CD4-positive, CD25-positive, alpha-beta regulatory T cell (primary cell): ENCODE data around the gene SCGB1D1. TPM values are rescaled to one million over a fixed set of nuclear protein-coding genes. Genes with fewer than 3 reads are reported as not detected.

Experiments
- ATAC-seq, 2 donors: fragments of 150-1000 bp; cut with Tn5 transposase; one replicate each; pipeline ENCODE4 v1.10.0; 2021; ENCODE audit warnings: low read depth in 2 of 2, moderate number of reproducible peaks in 2 of 2, moderate library complexity in 1 of 2
- DNase-seq, 3 donors: peaks; one replicate each; pipeline versions ENCODE4 v3.0.0 to v3.0.0-alpha.2; 2012 to 2022; ENCODE audit warnings: mixed read lengths in 1 of 3
- H3K27ac ChIP-seq: one replicate; pipeline ENCODE4 v1.7.0; 2013; ENCODE audit warnings: mild to moderate bottlenecking, low read length; ENCODE audit not compliant: insufficient read depth, poor library complexity, severe bottlenecking
- H3K27me3 ChIP-seq: one replicate; pipeline ENCODE4 v1.7.0; 2013; ENCODE audit warnings: low read length; ENCODE audit not compliant: control insufficient read depth, insufficient read depth
- H3K36me3 ChIP-seq: one replicate; pipeline ENCODE4 v1.7.0; 2013; ENCODE audit warnings: mild to moderate bottlenecking, low read length, moderate library complexity; ENCODE audit not compliant: control insufficient read depth, insufficient read depth
- H3K4me1 ChIP-seq: 2 replicates; pipeline ENCODE4 v1.7.0; 2013; ENCODE audit warnings: mild to moderate bottlenecking, low read length; ENCODE audit not compliant: insufficient read depth, control insufficient read depth, poor library complexity, severe bottlenecking
- H3K4me3 ChIP-seq: one replicate; pipeline ENCODE4 v1.7.0; 2013; ENCODE audit warnings: low read depth, mild to moderate bottlenecking, low read length, moderate library complexity
- H3K9me3 ChIP-seq, 2 experiments: 1 replicate in 1 of 2; 2 replicates in 1 of 2; pipeline ENCODE4 v1.7.0; 2013; ENCODE audit warnings: low read length in 2 of 2, mild to moderate bottlenecking in 1 of 2, moderate library complexity in 1 of 2; ENCODE audit not compliant: control insufficient read depth in 2 of 2
- H3K27ac Mint-ChIP-seq, 3 donors: one replicate each; pipeline ENCODE4 v1.8.0; 2020 to 2022; ENCODE audit warnings: mild to moderate bottlenecking in 3 of 3, mixed read lengths in 3 of 3, moderate library complexity in 2 of 3
- H3K27me3 Mint-ChIP-seq: one replicate; pipeline ENCODE4 v1.8.0; 2022; ENCODE audit warnings: mild to moderate bottlenecking, mixed read lengths
- H3K36me3 Mint-ChIP-seq: one replicate; pipeline ENCODE4 v1.8.0; 2020; ENCODE audit warnings: mixed read lengths
- H3K4me1 Mint-ChIP-seq, 4 donors: one replicate each; pipeline ENCODE4 v1.8.0; 2020 to 2022; ENCODE audit warnings: mixed read lengths in 4 of 4, mild to moderate bottlenecking in 1 of 4
- H3K4me3 Mint-ChIP-seq, 4 donors: one replicate each; pipeline ENCODE4 v1.8.0; 2020 to 2022; ENCODE audit warnings: mild to moderate bottlenecking in 4 of 4, mixed read lengths in 4 of 4, moderate library complexity in 3 of 4
- H3K9me3 Mint-ChIP-seq, 7 donors: one replicate each; pipeline ENCODE4 v1.8.0; 2020 to 2022; ENCODE audit warnings: mixed read lengths in 7 of 7, mild to moderate bottlenecking in 3 of 7, moderate library complexity in 2 of 7
- polyA plus RNA-seq, 4 donors: library from polyadenylated mRNA; unstranded; fragments of 300-500 nt; fragmentation: Illumina TruSeq; gene quantifications; one replicate each; pipeline ENCODE4 v1.2.3, GENCODE V29; 2021
- total RNA-seq: library from RNA; stranded (reverse); gene quantifications from one replicate; pipeline ENCODE4 v1.2.3, GENCODE V29; 2022

Gene SCGB1D1
- total and polyA plus RNA-seq, 5 donors from 2014 or later: not detected

- DNase-seq (no peak), ATAC-seq (no peak)
- Mint-ChIP-seq H3K9me3 (no peaks in the 10 kb centered on the region), H3K4me1 (peaks cover 0 to 4% (median 0%) of the 10 kb centered on the region in 4 donors), H3K27me3 (no peaks in the 10 kb centered on the region), H3K36me3 (peaks cover 42% of the 10 kb centered on the region), H3K27ac (peak overlapping the region in 1 of 3 donors; percentile 71), H3K4me3 (no peak overlapping the region)
- Histone ChIP-seq H3K27me3 (no peaks in the 10 kb centered on the region), H3K4me3 (no peak overlapping the region), H3K36me3 (peaks cover 63% of the 10 kb centered on the region), H3K4me1 (no peaks in the 10 kb centered on the region), H3K9me3 (no peaks in the 10 kb centered on the region), H3K27ac (no peak overlapping the region)
Measured at GRCh38 chr11:62145261-62145871, 44.6 kb upstream of the SCGB1D1 start.

GRCh38 chr11:62146476-62147200, 43.4 kb upstream of the SCGB1D1 start:
- Histone ChIP-seq H3K27me3 (no peaks in the 10 kb centered on the region), H3K27ac (no peak overlapping the region), H3K4me3 (no peak overlapping the region), H3K4me1 (no peaks in the 10 kb centered on the region), H3K9me3 (no peaks in the 10 kb centered on the region), H3K36me3 (peaks cover 65% of the 10 kb centered on the region)
- H3K4me3 Mint-ChIP-seq: no peak overlapping the region
- H3K27ac Mint-ChIP-seq: peak overlapping the region in 1 of 3 donors; percentile 49
- no peaks in the 10 kb centered on the region for H3K9me3 Mint-ChIP-seq
- ATAC-seq (no peak), DNase-seq (no peak)
- H3K4me1 Mint-ChIP-seq: peaks cover 0 to 4% (median 0%) of the 10 kb centered on the region in 4 donors
- peaks cover 53% of the 10 kb centered on the region for H3K36me3 Mint-ChIP-seq
- no peaks in the 10 kb centered on the region for H3K27me3 Mint-ChIP-seq

- Histone ChIP-seq H3K9me3 (no peaks in the 10 kb centered on the region), H3K36me3 (peaks cover 63% of the 10 kb centered on the region), H3K27ac (no peak overlapping the region), H3K4me3 (no peak overlapping the region), H3K4me1 (no peaks in the 10 kb centered on the region), H3K27me3 (no peaks in the 10 kb centered on the region)
- Mint-ChIP-seq H3K27me3 (no peaks in the 10 kb centered on the region), H3K36me3 (peaks cover 58% of the 10 kb centered on the region), H3K4me1 (peaks cover 0 to 4% (median 0%) of the 10 kb centered on the region in 4 donors), H3K27ac (no peak overlapping the region), H3K9me3 (no peaks in the 10 kb centered on the region), H3K4me3 (no peak overlapping the region)
- DNase-seq (no peak), ATAC-seq (no peak)
Measured at GRCh38 chr11:62147545-62147944, 42.5 kb upstream of the SCGB1D1 start.

- no peak overlapping the region for H3K4me3 ChIP-seq
- no peak for ATAC-seq
- peaks cover 63% of the 10 kb centered on the region for H3K36me3 Mint-ChIP-seq
- H3K9me3 ChIP-seq: no peaks in the 10 kb centered on the region
- no peaks in the 10 kb centered on the region for H3K27me3 ChIP-seq
- DNase-seq: no peak
- no peak overlapping the region for H3K27ac ChIP-seq
- H3K36me3 ChIP-seq: peaks cover 66% of the 10 kb centered on the region
- no peak overlapping the region for H3K27ac Mint-ChIP-seq
- no peaks in the 10 kb centered on the region for H3K4me1 Mint-ChIP-seq
- H3K27me3 Mint-ChIP-seq: no peaks in the 10 kb centered on the region
- H3K4me1 ChIP-seq: no peaks in the 10 kb centered on the region
- H3K9me3 Mint-ChIP-seq: no peaks in the 10 kb centered on the region
- H3K4me3 Mint-ChIP-seq: no peak overlapping the region
Measured at GRCh38 chr11:62148271-62148980, 41.6 kb upstream of the SCGB1D1 start.

GRCh38 chr11:62149986-62150886, 39.8 kb upstream of the SCGB1D1 start:
- Mint-ChIP-seq H3K27ac (peak overlapping the region in 1 of 3 donors; percentile 55), H3K4me3 (no peak overlapping the region)

GRCh38 chr11:62150887-62151736, 38.9 kb upstream of the SCGB1D1 start:
- H3K4me3 Mint-ChIP-seq: no peak overlapping the region
- Histone ChIP-seq H3K9me3 (no peaks in the 10 kb centered on the region), H3K4me1 (no peaks in the 10 kb centered on the region), H3K27ac (no peak overlapping the region), H3K36me3 (peaks cover 56% of the 10 kb centered on the region), H3K27me3 (no peaks in the 10 kb centered on the region), H3K4me3 (no peak overlapping the region)
- no peaks in the 10 kb centered on the region for H3K9me3 Mint-ChIP-seq
- DNase-seq (no peak), ATAC-seq (no peak)
- H3K27me3 Mint-ChIP-seq: no peaks in the 10 kb centered on the region
- no peaks in the 10 kb centered on the region for H3K4me1 Mint-ChIP-seq
- no peak overlapping the region for H3K27ac Mint-ChIP-seq
- H3K36me3 Mint-ChIP-seq: peaks cover 49% of the 10 kb centered on the region

More at GRCh38 chr11:62149986-62150886, 39.8 kb upstream of the SCGB1D1 start:
- Histone ChIP-seq H3K27me3 (no peaks in the 10 kb centered on the region), H3K36me3 (peaks cover 62% of the 10 kb centered on the region), H3K4me3 (no peak overlapping the region), H3K27ac (no peak overlapping the region), H3K9me3 (no peaks in the 10 kb centered on the region), H3K4me1 (no peaks in the 10 kb centered on the region)
- H3K9me3 Mint-ChIP-seq: no peaks in the 10 kb centered on the region
- H3K27me3 Mint-ChIP-seq: no peaks in the 10 kb centered on the region
- no peaks in the 10 kb centered on the region for H3K4me1 Mint-ChIP-seq
- no peak for ATAC-seq
- peaks cover 54% of the 10 kb centered on the region for H3K36me3 Mint-ChIP-seq
- no peak for DNase-seq

GRCh38 chr11:62151737-62152102, 38.3 kb upstream of the SCGB1D1 start:
- Histone ChIP-seq H3K4me3 (no peak overlapping the region), H3K4me1 (no peaks in the 10 kb centered on the region), H3K27ac (no peak overlapping the region), H3K27me3 (no peaks in the 10 kb centered on the region), H3K9me3 (no peaks in the 10 kb centered on the region), H3K36me3 (peaks cover 56% of the 10 kb centered on the region)
- Mint-ChIP-seq H3K27ac (peak overlapping the region in 1 of 3 donors; percentile 39), H3K36me3 (peaks cover 44% of the 10 kb centered on the region), H3K4me1 (no peaks in the 10 kb centered on the region), H3K27me3 (no peaks in the 10 kb centered on the region), H3K9me3 (no peaks in the 10 kb centered on the region), H3K4me3 (no peak overlapping the region)
- ATAC-seq (no peak), DNase-seq (no peak)
